HepG2 (cell line): ENCODE data around the gene SEMA4B. TPM values are rescaled to one million over a fixed set of nuclear protein-coding genes. Genes with fewer than 3 reads are reported as not detected.

Experiments
- DMAP1 ChIP-seq: IDR thresholded peaks from 2 replicates; pipeline ENCODE4 v1.6.1; 2016
- KAT2B ChIP-seq: fragments of 150-350 bp; IDR thresholded peaks from 2 replicates; pipeline ENCODE4 v1.6.1; 2014; ENCODE audit warnings: low read depth, low read length, borderline replicate concordance
- RAD51 ChIP-seq: fragments of 450-650 bp; IDR thresholded peaks from 2 replicates; pipeline ENCODE4 v1.6.1; 2016; ENCODE audit warnings: borderline replicate concordance
- ZNF24 ChIP-seq: fragments of 450-650 bp; IDR thresholded peaks from 2 replicates; pipeline ENCODE4 v1.6.1; 2017; ENCODE audit warnings: antibody characterized with exemption, mild to moderate bottlenecking
- ZNF296 ChIP-seq: sonication (generic); formaldehyde crosslinking; conservative IDR thresholded peaks from 2 replicates; pipeline ENCODE4 v1.5.0; 2020; ENCODE audit warnings: mild to moderate bottlenecking, missing genetic modification reagents
- ZNF598 ChIP-seq: sonication (generic); formaldehyde crosslinking; IDR thresholded peaks from 2 replicates; pipeline ENCODE4 v1.5.1; 2020; ENCODE audit warnings: mild to moderate bottlenecking, missing genetic modification reagents, borderline replicate concordance
- ZNF737 ChIP-seq: sonication (generic); formaldehyde crosslinking; IDR thresholded peaks from 2 replicates; pipeline ENCODE4 v1.5.0; 2020; ENCODE audit warnings: missing genetic modification reagents, mild to moderate bottlenecking, borderline replicate concordance
- polyA plus RNA-seq, 8 experiments: library from polyadenylated mRNA; depleted of rRNA in 3 of 8; stranded (reverse) in 7 of 8; unstranded in 1 of 8; fragments of >200 nt; fragmentation: Illumina TruSeq in 4 of 8; extraction: Trizol in 4 of 8; gene quantifications; 2 replicates each; pipeline versions ENCODE4 v1.2.1 to v1.2.3, GENCODE V29; 2011 to 2016; ENCODE audit warnings: low read depth in 4 of 8, missing spikeins in 1 of 8, mixed read lengths in 1 of 8; ENCODE audit not compliant: insufficient read depth in 1 of 8
- total RNA-seq, 5 experiments: library from RNA; depleted of rRNA; stranded (reverse); fragments of >200 nt; fragmentation: Illumina TruSeq; extraction: Trizol; gene quantifications; 2 replicates each; pipeline ENCODE4 v1.2.3, GENCODE V29; 2016; ENCODE audit warnings: low read depth in 1 of 5
- TF ChIP-seq, protein P1 (sequence below), 2 experiments: sonication (generic) in 1 of 2; formaldehyde crosslinking in 1 of 2; IDR thresholded peaks; 2 replicates each; pipeline versions ENCODE4 v1.4.0 to v1.6.1; 2016 to 2020; ENCODE audit warnings: borderline replicate concordance in 1 of 2, low read depth in 1 of 2, mild to moderate bottlenecking in 1 of 2, missing genetic modification reagents in 1 of 2
- TF ChIP-seq, protein P2 (sequence below): sonication (generic); formaldehyde crosslinking; IDR thresholded peaks from 2 replicates; pipeline ENCODE4 v1.4.0; 2020; ENCODE audit warnings: mild to moderate bottlenecking, missing genetic modification reagents
- TF ChIP-seq, protein P3 (sequence below): sonication (generic); formaldehyde crosslinking; IDR thresholded peaks from 2 replicates; pipeline ENCODE4 v1.4.0; 2020; ENCODE audit warnings: mild to moderate bottlenecking, missing genetic modification reagents
- TF ChIP-seq, protein P4 (sequence below): sonication (generic); formaldehyde crosslinking; IDR thresholded peaks from 2 replicates; pipeline ENCODE4 v1.8.0; 2022; ENCODE audit warnings: mild to moderate bottlenecking, missing genetic modification reagents, moderate library complexity
- TF ChIP-seq, protein P5 (sequence below): sonication (generic); formaldehyde crosslinking; IDR thresholded peaks from 2 replicates; pipeline ENCODE4 v1.8.0; 2022; ENCODE audit warnings: low read depth, missing genetic modification reagents
- TF ChIP-seq, protein P6 (sequence below): IDR thresholded peaks from 2 replicates; pipeline ENCODE4 v1.6.1; 2016; ENCODE audit warnings: low read depth

SEMA4B gene
- total and polyA plus RNA-seq, 2 of the 13 experiments (the other 11 are each of a cell fraction or from before 2014, with no cell fraction given): 2.1 to 17.0 TPM

DNA sequence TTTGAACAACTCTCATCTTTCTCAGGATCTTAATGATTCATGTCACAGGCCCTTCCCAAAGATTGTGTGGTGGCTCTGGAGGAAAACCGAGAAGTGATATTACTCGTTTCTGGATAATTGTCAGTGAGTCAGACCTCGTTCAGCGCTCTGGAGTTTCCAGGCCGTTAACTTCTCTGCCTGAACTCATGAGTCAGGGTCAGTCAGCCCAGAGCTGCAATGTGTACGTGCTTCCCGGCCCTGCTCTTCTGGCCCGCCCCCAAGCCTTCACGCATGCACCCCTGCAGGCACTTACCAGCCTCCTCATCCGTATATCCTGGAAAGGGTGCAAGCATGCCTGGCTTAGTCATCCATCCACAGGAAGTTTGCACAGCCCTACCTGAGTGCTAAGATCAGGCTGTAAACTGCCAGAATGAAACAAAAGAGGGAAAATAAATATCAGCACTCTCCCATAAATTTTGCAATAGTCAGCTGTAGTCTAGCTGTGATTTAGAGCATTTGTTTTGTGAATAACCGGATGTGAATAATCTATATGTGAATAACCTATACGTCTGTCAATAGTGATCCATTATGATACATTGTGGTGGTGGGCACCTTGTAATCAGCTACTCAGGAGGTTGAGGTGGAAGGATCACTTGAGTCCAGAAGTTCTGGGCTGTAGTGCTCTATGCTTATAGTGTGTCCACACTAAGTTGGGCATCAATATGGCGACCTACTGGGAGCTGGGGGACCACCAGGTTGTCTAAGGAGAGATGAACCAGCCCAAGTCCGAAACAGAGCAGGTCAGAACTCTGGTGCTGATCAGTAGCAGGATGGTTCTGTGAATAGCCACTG lies 35.3 kb upstream of the SEMA4B start (continued):
- TF ChIP-seq, protein P1, sequence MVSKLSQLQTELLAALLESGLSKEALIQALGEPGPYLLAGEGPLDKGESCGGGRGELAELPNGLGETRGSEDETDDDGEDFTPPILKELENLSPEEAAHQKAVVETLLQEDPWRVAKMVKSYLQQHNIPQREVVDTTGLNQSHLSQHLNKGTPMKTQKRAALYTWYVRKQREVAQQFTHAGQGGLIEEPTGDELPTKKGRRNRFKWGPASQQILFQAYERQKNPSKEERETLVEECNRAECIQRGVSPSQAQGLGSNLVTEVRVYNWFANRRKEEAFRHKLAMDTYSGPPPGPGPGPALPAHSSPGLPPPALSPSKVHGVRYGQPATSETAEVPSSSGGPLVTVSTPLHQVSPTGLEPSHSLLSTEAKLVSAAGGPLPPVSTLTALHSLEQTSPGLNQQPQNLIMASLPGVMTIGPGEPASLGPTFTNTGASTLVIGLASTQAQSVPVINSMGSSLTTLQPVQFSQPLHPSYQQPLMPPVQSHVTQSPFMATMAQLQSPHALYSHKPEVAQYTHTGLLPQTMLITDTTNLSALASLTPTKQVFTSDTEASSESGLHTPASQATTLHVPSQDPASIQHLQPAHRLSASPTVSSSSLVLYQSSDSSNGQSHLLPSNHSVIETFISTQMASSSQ (IDR thresholded peaks at IDR 0.05; ENCODE audit: low read depth): peak; percentile 49; the same call in 1 of the 2 replicates
- TF ChIP-seq, protein P1 (CRISPR knock-in tag; IDR thresholded peaks at IDR 0.05; ENCODE audit: borderline replicate concordance): no peak
- TF ChIP-seq ZNF737 (CRISPR knock-in tag) (no peak), DMAP1 (CRISPR knock-in tag) (0 out of 2 replicates have a peak, but pooled peaks have one; percentile 35), ZNF598 (no peak), ZNF296 (CRISPR knock-in tag) (no peak), ZNF24 (no peak), RAD51 (no peak), KAT2B (no peak)
- TF ChIP-seq, protein P2, sequence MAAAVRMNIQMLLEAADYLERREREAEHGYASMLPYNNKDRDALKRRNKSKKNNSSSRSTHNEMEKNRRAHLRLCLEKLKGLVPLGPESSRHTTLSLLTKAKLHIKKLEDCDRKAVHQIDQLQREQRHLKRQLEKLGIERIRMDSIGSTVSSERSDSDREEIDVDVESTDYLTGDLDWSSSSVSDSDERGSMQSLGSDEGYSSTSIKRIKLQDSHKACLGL (CRISPR knock-in tag): no peak
- TF ChIP-seq, protein P3, sequence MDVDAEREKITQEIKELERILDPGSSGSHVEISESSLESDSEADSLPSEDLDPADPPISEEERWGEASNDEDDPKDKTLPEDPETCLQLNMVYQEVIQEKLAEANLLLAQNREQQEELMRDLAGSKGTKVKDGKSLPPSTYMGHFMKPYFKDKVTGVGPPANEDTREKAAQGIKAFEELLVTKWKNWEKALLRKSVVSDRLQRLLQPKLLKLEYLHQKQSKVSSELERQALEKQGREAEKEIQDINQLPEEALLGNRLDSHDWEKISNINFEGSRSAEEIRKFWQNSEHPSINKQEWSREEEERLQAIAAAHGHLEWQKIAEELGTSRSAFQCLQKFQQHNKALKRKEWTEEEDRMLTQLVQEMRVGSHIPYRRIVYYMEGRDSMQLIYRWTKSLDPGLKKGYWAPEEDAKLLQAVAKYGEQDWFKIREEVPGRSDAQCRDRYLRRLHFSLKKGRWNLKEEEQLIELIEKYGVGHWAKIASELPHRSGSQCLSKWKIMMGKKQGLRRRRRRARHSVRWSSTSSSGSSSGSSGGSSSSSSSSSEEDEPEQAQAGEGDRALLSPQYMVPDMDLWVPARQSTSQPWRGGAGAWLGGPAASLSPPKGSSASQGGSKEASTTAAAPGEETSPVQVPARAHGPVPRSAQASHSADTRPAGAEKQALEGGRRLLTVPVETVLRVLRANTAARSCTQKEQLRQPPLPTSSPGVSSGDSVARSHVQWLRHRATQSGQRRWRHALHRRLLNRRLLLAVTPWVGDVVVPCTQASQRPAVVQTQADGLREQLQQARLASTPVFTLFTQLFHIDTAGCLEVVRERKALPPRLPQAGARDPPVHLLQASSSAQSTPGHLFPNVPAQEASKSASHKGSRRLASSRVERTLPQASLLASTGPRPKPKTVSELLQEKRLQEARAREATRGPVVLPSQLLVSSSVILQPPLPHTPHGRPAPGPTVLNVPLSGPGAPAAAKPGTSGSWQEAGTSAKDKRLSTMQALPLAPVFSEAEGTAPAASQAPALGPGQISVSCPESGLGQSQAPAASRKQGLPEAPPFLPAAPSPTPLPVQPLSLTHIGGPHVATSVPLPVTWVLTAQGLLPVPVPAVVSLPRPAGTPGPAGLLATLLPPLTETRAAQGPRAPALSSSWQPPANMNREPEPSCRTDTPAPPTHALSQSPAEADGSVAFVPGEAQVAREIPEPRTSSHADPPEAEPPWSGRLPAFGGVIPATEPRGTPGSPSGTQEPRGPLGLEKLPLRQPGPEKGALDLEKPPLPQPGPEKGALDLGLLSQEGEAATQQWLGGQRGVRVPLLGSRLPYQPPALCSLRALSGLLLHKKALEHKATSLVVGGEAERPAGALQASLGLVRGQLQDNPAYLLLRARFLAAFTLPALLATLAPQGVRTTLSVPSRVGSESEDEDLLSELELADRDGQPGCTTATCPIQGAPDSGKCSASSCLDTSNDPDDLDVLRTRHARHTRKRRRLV (CRISPR knock-in tag): no peak
- TF ChIP-seq, protein P4, sequence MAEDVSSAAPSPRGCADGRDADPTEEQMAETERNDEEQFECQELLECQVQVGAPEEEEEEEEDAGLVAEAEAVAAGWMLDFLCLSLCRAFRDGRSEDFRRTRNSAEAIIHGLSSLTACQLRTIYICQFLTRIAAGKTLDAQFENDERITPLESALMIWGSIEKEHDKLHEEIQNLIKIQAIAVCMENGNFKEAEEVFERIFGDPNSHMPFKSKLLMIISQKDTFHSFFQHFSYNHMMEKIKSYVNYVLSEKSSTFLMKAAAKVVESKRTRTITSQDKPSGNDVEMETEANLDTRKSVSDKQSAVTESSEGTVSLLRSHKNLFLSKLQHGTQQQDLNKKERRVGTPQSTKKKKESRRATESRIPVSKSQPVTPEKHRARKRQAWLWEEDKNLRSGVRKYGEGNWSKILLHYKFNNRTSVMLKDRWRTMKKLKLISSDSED (CRISPR knock-in tag): no peak
- TF ChIP-seq, protein P5, sequence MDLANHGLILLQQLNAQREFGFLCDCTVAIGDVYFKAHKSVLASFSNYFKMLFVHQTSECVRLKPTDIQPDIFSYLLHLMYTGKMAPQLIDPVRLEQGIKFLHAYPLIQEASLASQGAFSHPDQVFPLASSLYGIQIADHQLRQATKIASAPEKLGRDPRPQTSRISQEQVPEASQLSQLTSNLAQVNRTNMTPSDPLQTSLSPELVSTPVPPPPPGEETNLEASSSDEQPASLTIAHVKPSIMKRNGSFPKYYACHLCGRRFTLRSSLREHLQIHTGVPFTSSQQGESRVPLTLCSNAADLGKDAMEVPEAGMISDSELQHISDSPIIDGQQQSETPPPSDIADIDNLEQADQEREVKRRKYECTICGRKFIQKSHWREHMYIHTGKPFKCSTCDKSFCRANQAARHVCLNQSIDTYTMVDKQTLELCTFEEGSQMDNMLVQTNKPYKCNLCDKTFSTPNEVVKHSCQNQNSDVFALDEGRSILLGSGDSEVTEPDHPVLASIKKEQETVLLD: 0 out of 2 replicates have a peak, but pooled peaks have one; percentile 36
- TF ChIP-seq, protein P6, sequence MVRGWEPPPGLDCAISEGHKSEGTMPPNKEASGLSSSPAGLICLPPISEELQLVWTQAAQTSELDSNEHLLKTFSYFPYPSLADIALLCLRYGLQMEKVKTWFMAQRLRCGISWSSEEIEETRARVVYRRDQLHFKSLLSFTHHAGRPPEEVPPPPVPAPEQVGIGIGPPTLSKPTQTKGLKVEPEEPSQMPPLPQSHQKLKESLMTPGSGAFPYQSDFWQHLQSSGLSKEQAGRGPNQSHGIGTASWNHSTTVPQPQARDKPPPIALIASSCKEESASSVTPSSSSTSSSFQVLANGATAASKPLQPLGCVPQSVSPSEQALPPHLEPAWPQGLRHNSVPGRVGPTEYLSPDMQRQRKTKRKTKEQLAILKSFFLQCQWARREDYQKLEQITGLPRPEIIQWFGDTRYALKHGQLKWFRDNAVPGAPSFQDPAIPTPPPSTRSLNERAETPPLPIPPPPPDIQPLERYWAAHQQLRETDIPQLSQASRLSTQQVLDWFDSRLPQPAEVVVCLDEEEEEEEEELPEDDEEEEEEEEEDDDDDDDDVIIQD (CRISPR knock-in tag): peak; percentile 69; the same call in 1 of the 2 replicates
